Thoracic aorta (tissue), 2 donors: Measurements from ENCODE around the gene TRAPPC2L. TPM values are rescaled to one million over a fixed set of nuclear protein-coding genes. Genes with fewer than 3 reads are reported as not detected.

Experiments used
- ATAC-seq: fragments of 150-250 bp; one replicate; pipeline ENCODE4 v1.8.0; 2017; ENCODE audit warnings: low read depth; ENCODE audit not compliant: insufficient number of reproducible peaks, low FRiP score
- DNase-seq: peaks from one replicate; pipeline ENCODE4 v3.0.0-alpha.2; 2020; ENCODE audit warnings: low spot score
- H3K27ac ChIP-seq, 2 donors: fragments of 200-600 bp; sonication (generic); 1 replicate in 1 of 2; 2 replicates in 1 of 2; pipeline ENCODE4 v1.5.1; 2016; ENCODE audit warnings: mild to moderate bottlenecking in 2 of 2, moderate library complexity in 2 of 2
- H3K27me3 ChIP-seq: fragments of 200-600 bp; sonication (generic); replicated peaks from 2 replicates; pipeline ENCODE4 v1.6.0; 2016; ENCODE audit warnings: mild to moderate bottlenecking; ENCODE audit not compliant: insufficient read depth
- H3K36me3 ChIP-seq: fragments of 200-600 bp; sonication (generic); one replicate; pipeline ENCODE4 v1.5.1; 2016
- H3K4me1 ChIP-seq, 2 donors: fragments of 200-600 bp; sonication (generic); 1 replicate in 1 of 2; 2 replicates in 1 of 2; pipeline versions ENCODE4 v1.5.1 to v1.6.0; 2016; ENCODE audit warnings: low read depth in 2 of 2, mild to moderate bottlenecking in 1 of 2; ENCODE audit not compliant: control insufficient read depth in 1 of 2
- H3K4me3 ChIP-seq: fragments of 200-600 bp; sonication (generic); 2 replicates; pipeline ENCODE4 v1.5.1; 2016; ENCODE audit warnings: mild to moderate bottlenecking
- H3K9me3 ChIP-seq: fragments of 200-600 bp; sonication (generic); 2 replicates; pipeline ENCODE4 v1.5.1; 2016
- total RNA-seq, 2 donors: library from RNA; depleted of rRNA; stranded (reverse); fragments of >200 nt; gene quantifications; one replicate each; pipeline versions ENCODE4 v1.1.0 to v1.2.3, GENCODE V29; 2016
- TF ChIP-seq, protein P1 (sequence below): fragments of 200-600 bp; sonication (generic); IDR thresholded peaks from one replicate; pipeline ENCODE4 v1.5.1; 2019; ENCODE audit warnings: antibody characterized with exemption

The TRAPPC2L gene
- total RNA-seq, 2 donors from 2014 or later: 12.4 to 31.4 TPM

DNA sequence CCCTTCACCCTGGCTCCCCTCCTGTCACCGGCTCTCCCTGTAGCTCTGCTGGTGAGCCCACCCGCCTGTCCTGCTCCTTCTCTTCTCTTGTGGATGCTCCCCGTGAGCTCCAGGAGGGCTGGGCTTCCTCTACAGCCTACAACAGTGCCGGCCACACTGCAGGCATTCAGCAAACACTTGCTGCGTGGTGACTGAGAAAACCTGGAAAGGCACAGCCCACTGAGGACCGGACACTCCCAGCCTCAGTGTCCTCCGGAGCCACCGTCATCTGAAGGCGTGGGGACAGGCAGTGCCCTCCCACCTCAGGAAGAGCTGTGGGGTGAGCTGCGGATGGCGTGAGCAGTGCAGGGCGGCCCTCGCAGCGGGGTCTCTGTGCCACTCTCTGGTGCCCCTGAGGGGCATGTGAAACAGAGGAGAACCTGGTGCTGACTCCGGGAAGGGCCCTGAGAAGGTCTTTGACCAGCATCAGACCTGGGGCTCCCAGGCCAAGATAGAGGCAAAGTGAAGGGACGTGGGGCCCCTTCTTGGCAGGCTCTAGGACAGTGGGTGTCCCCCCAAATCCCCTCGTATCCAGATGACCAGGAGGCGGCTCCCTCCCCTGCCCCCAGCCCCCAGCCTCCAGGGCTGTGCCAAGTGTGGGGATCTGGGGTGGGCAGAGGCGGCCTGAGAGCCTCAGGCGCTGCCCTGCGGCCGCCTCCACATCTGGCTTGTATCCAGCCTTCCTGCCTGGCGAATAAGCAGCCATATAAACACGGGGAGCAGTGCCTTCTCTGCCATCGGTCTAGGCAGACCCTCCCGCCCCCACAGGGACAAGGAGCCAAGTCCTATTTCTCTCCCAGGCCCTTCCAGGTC, 53.6 kb downstream of the TRAPPC2L start:
- H3K27me3 ChIP-seq: no peaks in the 10 kb centered on the region
- TF ChIP-seq, protein P1, sequence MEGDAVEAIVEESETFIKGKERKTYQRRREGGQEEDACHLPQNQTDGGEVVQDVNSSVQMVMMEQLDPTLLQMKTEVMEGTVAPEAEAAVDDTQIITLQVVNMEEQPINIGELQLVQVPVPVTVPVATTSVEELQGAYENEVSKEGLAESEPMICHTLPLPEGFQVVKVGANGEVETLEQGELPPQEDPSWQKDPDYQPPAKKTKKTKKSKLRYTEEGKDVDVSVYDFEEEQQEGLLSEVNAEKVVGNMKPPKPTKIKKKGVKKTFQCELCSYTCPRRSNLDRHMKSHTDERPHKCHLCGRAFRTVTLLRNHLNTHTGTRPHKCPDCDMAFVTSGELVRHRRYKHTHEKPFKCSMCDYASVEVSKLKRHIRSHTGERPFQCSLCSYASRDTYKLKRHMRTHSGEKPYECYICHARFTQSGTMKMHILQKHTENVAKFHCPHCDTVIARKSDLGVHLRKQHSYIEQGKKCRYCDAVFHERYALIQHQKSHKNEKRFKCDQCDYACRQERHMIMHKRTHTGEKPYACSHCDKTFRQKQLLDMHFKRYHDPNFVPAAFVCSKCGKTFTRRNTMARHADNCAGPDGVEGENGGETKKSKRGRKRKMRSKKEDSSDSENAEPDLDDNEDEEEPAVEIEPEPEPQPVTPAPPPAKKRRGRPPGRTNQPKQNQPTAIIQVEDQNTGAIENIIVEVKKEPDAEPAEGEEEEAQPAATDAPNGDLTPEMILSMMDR: no peak
- no peak overlapping the region for H3K4me3 ChIP-seq
- no peak overlapping the region for H3K27ac ChIP-seq
- ATAC-seq (no peak), DNase-seq (no peak)
- H3K9me3 ChIP-seq: no peaks in the 10 kb centered on the region
- H3K36me3 ChIP-seq: no peaks in the 10 kb centered on the region
- no peaks in the 10 kb centered on the region for H3K4me1 ChIP-seq

DNA sequence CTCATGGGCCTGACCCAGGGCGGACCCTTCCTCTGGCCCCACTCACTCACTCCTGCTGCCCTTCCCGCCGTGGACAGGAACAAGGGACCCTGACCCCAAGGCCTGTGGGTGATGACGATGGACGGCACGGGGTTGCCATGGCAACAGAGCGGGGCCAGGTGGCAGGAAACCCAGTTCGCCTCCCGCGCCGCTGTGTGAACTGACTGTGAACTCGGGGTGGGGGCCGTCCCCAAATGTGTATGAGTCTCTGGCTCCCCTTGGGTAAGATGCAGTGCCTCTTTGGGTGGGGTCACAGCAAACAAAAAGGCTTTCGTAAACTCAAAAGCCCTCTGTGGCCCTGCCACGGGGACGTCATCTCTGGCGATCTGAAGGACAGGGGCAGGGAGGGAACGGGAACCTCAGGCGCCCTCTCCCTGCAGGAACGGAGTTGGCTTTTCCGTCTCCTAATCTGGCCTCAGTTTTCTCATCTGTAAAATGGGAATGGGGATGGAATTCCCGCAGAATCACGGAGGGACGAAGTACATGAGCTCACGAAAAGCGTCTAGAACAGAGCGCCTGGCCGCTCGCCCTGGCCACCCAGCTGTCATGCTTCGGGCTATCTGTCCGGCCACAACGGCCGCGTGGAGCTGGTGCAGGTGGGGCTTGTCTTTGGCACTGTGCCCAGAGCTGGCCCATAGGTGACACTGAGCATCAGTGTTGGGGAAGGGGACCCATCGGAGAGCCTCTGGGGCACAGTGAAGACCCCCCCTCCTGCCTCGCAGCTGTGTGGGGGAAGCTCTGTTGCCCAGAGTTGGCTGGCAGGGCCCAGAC, 54.4 kb downstream of the TRAPPC2L start:
- Histone ChIP-seq H3K4me1 (no peaks in the 10 kb centered on the region), H3K4me3 (no peak overlapping the region), H3K36me3 (no peaks in the 10 kb centered on the region), H3K9me3 (no peaks in the 10 kb centered on the region), H3K27me3 (no peaks in the 10 kb centered on the region), H3K27ac (no peak overlapping the region)
- no peak for DNase-seq
- TF ChIP-seq, protein P1: no peak
- no peak for ATAC-seq

DNA sequence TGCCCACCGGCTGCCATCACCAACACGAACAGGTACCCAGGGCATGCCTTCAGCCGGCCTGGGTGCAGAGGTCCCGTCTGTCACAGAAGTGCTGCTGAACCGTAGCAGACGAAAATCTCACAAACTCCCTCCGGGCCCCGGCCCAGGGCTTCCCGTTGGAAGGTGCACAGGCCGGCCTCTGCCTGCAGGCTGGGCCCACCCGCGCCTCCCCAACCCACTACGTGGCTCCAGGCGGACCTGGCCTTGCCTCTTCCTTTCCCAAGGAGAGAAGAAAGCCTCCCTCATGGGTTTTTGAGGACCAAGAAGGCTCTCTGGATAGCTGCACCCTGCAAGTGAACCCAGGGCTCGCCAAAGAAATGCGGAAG, 55.0 kb downstream of the TRAPPC2L start:
- H3K9me3 ChIP-seq: no peaks in the 10 kb centered on the region
- no peak overlapping the region for H3K27ac ChIP-seq
- DNase-seq (no peak), ATAC-seq (no peak)
- no peaks in the 10 kb centered on the region for H3K36me3 ChIP-seq
- H3K4me1 ChIP-seq: no peaks in the 10 kb centered on the region
- no peak overlapping the region for H3K4me3 ChIP-seq
- H3K27me3 ChIP-seq: no peaks in the 10 kb centered on the region
- TF ChIP-seq, protein P1: no peak

Other genes starting within 250 kb of the TRAPPC2L start
- under 1 TPM in 1 of 2 donors, not detected in 1; 0.92 TPM for gene IL17C, start 218.6 kb upstream of the TRAPPC2L start, total RNA-seq
- gene CYBA, start 206.1 kb upstream of the TRAPPC2L start, total RNA-seq: 100 to 1,000 TPM; 169 to 295 TPM
- gene MVD, start 194.0 kb upstream of the TRAPPC2L start, total RNA-seq: 10 to 100 TPM; 22.4 to 38.9 TPM
- gene SNAI3, start 170.6 kb upstream of the TRAPPC2L start, total RNA-seq: under 1 TPM in 1 of 2 donors, not detected in 1; 0.27 TPM
- 10 to 100 TPM; 20.7 to 36.6 TPM for gene RNF166, start 150.7 kb upstream of the TRAPPC2L start, total RNA-seq
- 10 to 100 TPM; 11.1 to 21.0 TPM for gene CTU2, start 150.6 kb upstream of the TRAPPC2L start, total RNA-seq
- 100 to 1,000 TPM; 108 to 179 TPM for gene PIEZO1, start 71.9 kb upstream of the TRAPPC2L start, total RNA-seq
- under 1 TPM in 1 of 2 donors, not detected in 1; 0.71 TPM for gene CDT1, start 53.3 kb upstream of the TRAPPC2L start, total RNA-seq
- 10 to 100 TPM; 45.5 to 80.7 TPM for gene APRT, start 45.2 kb upstream of the TRAPPC2L start, total RNA-seq
- 10 to 100 TPM; 24.8 to 38.7 TPM for gene GALNS, start 180 bp upstream of the TRAPPC2L start, total RNA-seq
- not detected for gene PABPN1L, start 9.5 kb downstream of the TRAPPC2L start, total RNA-seq
- gene CBFA2T3, start 120.1 kb downstream of the TRAPPC2L start, total RNA-seq: 1 to 10 TPM; 3.9 to 6.6 TPM
- gene ACSF3, start 236.7 kb downstream of the TRAPPC2L start, total RNA-seq: 10 to 100 TPM; 24.1 to 41.7 TPM